Muscle of back (tissue), 11 donors: ENCODE data around the gene TMEM132D. TPM values are rescaled to one million over a fixed set of nuclear protein-coding genes. Genes with fewer than 3 reads are reported as not detected.

Source experiments
- DNase-seq, 3 donors: peaks; one replicate each; pipeline versions ENCODE4 v3.0.0 to v3.0.0-alpha.2; 2013
- polyA plus RNA-seq, 10 donors: library from polyadenylated mRNA; unstranded; fragments of 120-200 nt; gene quantifications; one replicate each; pipeline ENCODE4 v1.2.1, GENCODE V29; 2013; ENCODE audit not compliant: insufficient read length in 10 of 10

TMEM132D gene
- polyA plus RNA-seq, 10 donors, result 0.35 to 1.6 (median 0.91) TPM

DNA sequence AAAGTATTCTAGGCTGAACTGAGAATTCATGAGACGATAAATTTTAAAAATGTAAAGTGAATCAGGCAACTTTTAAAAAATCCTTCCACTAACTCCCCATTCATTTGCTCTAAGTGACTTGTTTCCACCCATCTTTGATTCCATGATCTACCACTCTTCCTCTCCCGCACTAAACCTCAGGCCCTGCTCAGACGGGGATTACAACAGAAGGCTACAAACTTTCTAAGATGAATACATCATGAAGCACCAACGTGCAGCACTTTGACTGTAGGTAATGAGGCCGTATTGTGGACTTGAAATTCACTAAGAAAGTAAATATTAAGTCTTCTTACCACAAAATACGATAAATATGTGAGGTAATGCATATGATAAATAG lies 30.0 kb downstream of the TMEM132D start:
- no peak for DNase-seq

DNA sequence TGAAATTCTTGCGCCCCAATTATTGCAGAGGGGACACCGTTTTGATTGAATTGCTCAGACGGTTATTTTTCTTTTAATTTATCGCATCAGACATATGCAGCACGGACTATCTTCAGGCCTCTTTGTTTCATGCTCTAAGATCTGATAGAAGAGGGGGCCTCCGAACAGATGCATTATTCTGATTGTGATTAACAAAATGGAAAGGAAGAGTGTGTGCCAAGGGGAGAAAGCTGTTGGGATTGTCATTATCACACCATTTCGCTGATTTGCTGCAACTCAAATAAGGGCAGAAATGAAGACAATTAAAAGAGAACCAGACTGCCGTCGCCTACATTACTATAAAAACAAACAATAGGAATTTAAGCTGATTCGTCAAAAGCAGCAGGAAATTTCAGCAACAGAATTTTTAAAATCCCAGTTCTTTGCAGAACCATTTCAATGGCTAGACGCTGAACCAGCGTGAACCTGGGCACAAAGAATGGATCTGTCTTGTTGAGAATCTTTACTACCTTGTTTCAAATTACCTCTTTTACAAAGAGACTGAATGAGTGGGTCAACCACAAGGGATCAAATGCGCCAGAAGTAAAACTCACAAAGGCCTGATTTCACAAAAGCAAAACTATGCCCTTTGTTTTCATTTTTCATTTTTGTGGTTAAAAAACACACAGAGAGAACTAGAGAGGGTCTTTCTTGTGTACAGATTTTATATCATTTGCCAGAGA lies 30.6 kb downstream of the TMEM132D start:
- DNase-seq, result no peak

DNA sequence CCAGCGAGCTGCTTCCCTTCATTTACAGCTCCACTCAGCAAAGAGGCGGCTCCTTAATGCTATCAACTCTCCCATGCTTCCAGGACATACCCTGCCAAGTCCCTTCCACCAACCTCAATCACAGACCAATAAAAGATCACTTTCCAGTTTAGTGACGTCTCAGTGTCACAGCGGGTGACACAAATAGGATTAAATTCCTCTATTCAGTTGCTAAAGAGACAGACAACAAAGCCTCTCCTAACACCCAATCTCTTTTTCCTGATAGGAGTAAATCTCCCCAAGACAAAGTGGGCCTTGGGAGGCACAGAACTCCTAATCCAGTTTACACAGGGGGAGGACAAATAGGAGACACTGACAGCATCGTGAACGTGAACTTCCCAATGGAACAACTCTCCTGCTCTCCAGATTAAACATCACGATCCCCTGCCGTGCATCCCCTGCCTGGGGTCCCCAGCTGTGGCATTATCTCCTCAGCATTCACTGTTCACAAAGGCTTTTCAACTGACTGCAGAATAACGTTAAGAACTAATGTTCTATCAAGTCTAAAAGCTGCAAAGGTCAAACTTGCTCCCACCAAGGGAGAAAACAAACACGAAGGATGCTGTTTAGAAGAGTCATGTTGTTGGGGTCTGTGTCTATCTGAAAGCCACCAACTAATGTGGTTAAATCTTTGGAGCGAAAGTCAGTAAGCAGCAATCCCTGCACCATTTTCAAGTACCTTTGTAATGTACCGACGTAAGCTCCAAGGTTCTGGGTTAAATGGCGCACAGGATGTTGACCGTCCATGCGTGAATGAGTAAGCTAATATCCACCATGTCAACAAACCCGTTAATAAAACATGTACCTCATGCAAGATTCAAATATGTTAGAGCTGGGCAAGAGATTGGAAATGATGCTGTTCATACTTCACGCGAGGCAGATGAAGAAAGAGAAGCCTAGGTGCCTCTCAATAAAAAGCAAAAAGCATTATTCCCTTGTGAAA lies 31.5 kb downstream of the TMEM132D start:
- no peak for DNase-seq

DNA sequence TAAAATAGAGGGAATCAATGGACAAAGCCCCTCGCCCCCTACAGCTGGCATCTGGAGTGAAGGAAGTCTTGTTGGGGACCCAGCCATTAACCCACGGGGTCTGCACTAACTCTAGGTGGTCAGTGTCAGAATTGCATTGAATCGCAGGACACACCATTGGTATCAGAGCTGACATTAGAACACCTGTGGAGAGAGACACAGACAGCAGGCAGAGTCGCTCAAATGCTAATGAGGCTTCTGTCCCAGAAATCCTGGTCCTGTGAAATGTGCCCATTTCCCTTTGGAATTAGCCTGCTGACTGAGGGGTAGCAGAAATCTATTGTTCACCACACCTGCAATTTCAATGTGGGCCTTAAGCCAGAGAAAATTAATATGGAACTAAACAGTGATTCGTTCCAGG lies 33.0 kb downstream of the TMEM132D start:
- no peak for DNase-seq

DNA sequence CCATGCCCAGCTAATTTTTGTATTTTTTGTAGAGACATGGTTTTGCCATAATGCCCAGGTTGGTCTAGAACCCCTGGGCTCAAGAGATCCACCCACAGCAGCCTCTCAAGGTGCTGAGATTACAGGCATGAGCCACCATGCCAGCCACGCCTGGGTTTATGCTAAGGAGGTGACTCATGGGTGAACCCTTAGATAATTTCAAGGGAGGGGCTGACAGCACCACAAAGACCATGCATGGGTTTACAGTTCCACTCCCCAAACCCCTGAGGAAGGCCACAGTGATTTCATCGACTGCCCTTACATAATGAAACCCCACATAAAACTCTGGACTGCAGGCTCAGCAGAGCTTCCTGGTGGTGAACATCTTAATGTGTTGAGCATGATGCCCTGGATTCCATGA lies 33.7 kb downstream of the TMEM132D start:
- DNase-seq, result no peak

DNA sequence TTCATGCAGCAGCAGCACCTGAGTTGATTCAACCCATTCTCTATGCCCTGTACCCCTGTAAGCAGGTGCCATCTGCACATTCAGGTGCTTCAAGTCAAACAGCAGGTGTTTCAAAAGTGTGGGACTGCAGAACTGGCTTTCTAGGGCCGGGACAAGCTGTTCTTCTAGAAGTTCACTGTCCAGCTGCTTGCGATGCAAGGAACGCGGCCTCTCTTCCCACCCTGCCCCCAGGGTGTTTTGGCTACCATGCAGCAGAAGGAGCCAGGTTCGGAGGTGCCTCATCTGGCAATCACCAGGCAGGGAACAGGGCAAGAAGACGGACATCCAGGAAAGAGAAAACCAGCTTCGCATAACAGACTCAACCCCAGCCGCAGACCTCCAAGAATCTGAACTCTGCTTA lies 35.2 kb downstream of the TMEM132D start:
- no peak for DNase-seq

DNA sequence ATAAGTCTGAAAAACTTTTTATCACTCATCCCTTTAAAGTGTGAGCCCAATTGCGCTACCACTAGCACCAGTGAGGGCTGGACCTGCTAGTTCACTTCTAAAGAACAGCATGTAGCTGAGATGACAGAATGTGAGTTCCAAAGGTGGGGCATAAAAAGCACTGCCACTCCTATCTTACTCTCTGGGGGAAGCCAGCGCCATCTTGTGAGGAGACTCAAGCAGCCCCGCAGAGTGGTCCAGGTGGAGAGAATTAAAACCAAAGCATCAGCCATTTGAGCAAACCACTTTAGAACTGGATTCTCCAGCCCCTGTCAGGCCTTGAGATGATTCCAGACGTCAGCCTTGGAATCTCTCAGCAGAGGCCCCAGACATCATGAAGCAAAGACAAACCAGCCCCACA lies 39.9 kb downstream of the TMEM132D start:
- DNase-seq, result no peak

DNA sequence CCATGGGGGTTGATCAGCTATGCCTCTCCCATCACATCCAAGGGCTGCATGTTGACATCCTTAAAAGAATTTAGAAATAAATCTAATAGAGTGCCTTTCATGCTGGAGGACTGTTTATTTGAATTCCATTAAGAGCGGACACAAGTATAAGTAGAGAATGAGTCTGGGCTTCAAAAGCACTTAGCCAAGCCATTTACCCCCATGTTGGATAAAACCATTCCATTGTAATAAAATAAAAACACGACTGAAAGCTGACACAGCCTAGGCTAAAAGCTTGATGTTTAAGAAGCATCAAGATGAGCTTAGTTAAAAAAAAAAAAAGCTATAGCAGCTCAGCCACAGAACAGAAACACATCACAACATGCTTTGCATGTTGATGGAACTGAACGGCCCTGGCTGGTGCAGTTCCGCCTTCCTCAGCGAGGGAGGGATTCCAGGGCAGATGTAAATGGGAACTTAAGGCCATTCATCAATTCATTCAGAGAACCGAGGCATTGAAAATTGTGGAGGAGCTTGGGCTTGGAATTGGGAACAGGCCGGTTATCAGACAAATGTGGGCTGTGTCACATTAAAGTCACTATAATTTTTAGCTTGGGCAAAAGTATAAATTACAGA lies 41.2 kb downstream of the TMEM132D start:
- DNase-seq, result no peak

DNA sequence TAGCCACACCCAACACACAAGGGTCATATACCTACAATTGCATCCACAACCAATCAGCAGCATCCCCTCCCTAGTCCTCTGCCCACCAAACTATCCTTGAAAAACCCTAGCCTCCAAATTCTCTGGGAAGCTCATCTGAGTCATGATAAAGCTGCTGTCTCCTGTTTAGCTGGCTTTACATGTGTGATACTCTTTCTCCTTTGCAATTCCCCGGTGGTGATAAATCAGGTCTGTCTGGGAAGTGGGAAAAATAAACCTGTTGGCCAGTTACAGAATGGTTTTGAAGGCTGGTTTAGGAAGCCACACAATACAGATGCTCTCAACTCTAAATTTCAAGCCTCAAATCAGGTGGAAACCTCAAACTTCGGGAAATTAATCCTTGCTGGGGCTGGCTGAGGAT lies 41.9 kb downstream of the TMEM132D start:
- DNase-seq, result no peak

DNA sequence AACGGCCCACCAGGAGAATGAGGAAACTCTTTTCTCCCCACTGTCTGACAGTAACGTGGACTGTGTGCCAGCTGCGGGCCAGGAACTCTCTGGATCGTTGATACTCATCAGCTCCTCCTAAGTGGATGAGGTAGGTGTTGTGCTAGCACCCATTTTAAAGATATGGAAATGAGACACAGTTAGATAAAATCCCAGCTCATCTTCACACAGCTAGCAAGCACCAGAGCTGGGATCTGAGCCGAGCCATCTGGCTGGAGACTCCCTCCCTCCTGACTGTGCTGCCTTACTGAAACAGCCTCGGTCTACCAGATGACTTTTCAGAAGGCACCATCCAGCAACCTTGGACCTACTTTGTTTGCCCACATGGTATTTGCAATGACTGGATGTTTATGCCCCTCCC lies 49.2 kb downstream of the TMEM132D start:
- peak in 2 of 3 donors; percentile 22 to 56 for DNase-seq

DNA sequence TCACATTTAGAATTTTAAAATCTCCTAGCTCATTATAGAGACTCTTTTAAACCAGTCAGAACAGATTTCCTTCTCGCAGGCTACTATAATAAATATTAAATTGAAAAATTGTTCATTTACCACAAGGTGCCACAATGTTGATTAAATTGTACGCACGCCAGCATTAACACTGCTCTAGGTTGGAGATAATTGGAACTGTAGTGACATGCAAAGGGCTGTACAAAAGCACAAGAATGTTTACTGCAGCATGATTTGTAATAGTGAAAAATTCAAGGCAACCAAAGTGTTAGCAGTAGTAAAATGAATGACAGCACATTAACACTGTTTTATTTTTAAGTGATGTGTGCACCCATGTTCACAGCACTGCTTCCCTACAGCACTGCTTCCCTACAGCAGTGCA lies 52.5 kb downstream of the TMEM132D start:
- DNase-seq, result no peak

DNA sequence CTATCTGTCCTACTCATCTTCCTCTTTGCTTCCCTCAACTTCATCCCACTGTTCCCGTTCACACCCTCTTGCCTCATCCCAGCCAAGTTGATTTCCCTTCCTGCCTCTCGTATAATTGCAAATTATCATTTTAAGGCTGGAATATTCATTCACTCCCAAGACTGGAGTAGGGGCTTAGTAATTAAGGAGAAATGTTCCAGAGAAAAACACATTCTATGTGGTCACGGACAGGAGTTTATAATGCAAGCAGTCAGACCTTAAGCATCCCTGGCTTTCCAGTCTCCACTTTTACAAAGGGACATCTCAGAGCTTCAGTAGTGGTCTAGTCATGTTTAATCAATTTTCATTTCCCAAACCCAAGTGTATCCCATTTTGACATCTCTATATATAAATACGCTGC lies 54.9 kb downstream of the TMEM132D start:
- no peak for DNase-seq

DNA sequence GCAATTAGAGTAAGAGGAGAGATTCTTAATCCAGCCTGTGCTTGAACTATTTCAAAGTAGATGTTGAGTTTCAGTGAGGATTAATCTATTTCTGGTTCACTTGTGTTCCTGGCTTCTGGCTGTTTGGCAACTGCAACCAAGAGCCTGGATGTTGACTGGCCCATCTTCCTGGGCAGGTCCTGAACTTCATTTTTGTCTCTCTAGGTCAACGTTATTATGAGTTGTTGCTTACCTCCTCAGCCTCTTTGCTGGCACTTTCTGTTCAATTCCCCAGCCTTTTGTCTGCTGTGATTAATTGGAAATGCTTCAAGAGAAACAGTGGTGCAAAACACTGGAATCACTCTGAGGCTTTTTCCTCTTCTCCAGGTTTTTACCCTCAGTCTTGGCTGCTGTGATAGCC lies 56.8 kb downstream of the TMEM132D start:
- no peak for DNase-seq

DNA sequence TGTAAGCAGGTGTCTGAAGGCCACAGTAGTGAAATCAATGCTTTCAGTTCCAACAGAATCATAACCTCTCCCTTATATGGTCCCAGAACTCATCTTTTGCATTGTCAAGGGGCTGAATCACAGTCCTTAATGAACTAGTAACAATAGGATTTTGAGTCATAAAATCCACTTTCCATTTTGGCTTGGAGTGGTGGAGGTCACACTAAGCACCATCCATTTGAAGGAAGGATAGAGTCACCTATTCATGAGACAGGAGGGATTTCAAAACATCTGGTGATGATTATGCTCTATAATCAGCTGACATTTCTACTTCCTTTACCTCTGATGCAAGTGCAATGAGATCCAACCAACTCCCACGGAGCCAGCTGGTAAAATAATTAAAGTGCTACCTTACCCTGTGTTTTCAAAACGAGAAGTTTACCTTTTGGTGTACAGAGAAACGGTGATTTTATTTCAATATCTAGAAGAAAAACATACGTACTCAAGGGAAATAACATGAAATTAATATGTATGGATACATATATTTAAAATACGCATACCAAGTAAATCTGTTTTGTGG lies 59.1 kb downstream of the TMEM132D start:
- peak; percentile 7 to 34 (median 18) for DNase-seq

DNA sequence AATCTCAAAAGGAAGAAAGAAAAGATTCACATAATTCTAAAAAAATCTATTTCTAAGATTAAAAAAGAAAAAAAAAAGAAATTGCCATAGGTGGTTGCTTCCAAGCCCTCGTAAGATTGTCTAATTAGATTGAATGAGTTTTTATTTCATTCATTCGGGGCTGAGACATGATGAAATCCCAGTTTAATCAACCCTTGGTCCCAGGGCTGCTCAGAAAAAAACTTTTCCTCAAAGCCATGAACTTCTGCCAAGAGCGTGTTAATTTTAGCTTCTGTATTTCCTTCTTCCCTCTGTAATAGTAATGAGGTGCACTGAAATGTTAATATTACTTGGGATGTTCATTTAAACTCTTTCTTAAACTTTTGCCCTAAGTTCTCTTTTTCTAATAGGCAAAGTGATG lies 62.6 kb downstream of the TMEM132D start:
- DNase-seq, result no peak

DNA sequence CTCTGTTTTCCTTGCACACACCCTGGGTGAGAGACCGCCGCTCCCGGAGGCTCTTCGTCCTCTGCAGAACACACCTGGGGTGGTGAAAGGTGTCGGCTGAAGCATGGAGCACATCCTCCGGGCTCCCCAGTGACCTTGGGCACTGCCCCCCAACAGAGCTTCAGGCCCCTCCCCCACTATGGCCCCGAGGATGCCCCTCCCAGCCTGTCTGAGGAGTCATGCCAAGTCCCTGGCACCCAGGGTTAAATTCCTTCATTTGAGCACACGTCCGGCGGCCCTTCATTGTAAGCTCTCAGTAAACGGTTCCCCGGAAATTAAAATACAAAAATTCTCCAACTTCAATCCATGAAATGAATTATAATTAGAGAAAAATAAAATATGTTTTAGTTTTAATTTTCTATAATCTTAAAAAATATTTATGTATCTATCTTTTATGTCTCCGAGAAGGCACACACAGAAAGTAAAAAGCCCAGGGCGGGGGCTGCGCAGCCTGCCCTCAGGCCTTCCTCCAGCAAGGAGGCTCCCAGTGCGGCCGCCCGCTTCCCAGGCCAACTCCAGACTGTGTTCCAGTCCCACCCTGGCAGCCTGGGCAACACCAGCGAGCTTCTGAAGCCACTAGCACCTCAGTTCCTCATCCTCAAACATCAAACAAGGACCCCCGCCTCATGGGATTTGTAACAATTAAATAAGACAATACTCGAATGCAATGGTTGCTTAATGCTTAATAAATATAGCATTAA lies 63.5 kb downstream of the TMEM132D start:
- no peak for DNase-seq

DNA sequence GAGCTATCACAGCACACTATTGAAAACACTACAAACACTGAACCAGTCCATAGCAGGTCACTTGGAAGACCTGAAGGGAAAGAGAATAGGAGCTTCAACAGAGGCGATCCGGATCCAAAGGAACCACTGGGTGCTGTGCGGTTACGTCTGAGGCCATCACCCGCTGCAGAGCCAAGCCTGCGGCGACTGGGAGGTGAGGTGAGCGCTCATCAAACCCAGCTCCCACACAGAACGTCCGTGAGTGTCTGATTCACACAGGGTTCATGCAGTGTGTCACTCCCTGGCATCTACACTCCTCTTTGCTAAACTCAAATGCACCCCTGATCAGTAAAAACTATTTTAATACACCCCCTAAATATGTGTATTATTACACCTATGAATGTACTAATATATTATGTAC lies 64.1 kb downstream of the TMEM132D start:
- DNase-seq, result no peak

DNA sequence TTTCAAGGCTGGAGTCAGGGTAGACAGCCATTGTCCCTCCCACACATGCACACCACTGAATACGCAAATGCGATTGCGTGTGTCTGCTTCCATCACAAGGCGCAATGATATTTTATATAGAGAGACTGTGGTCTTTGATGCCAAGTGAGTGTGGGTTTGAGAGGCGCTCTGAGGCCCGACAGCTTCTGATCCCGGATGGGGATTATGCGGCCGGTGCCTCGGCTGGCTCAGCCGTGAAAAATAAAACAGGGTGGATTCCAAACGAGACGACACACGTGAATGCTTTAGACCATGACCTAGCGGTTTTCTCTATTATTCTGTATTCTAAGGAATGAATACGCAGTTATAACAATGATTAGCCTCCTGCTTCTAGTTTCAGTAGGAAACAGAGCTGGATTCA lies 72.5 kb downstream of the TMEM132D start:
- no peak for DNase-seq

DNA sequence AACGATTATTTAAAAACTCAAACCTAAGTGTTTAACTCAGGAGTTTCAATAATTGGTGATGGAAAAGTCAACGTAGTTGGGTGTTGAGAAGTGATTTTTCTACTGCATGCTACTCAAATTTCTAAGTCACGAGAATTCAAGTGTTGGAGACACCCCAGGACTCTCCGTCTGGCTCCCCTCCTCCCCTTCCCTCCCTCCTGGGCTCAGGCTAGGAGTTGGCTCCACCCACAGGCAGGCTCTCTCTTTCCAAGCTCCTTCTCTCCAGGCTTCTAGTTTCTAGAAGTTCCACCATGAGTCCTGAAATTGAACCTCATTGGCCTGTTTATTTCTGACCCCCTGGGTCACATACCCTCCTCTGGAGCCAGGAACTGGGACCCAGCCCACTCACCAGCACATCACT lies 73.0 kb downstream of the TMEM132D start:
- no peak for DNase-seq

DNA sequence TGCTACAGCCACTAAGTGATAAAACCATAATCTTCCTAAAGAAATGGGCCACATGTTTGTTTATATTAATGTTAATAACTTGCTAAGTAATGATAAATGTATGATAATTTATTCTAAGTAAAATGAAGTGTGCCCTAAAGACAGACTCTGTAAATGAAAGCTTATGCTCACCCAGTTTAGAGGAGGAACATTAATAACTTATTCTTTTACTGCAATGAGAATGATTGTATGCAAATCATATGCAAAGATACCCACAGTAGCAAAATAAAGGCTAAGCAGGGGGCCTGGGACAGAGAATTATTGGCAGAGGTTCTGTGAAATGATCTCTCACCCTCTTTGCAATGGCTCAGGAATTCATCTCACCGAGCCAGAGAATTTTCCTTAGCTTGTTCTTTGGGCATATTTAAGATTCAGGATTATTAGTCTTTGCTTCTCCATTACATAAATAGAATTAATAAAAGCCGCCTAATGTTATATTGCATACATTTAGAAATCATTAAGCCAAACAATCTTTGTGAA lies 75.9 kb downstream of the TMEM132D start:
- no peak for DNase-seq

DNA sequence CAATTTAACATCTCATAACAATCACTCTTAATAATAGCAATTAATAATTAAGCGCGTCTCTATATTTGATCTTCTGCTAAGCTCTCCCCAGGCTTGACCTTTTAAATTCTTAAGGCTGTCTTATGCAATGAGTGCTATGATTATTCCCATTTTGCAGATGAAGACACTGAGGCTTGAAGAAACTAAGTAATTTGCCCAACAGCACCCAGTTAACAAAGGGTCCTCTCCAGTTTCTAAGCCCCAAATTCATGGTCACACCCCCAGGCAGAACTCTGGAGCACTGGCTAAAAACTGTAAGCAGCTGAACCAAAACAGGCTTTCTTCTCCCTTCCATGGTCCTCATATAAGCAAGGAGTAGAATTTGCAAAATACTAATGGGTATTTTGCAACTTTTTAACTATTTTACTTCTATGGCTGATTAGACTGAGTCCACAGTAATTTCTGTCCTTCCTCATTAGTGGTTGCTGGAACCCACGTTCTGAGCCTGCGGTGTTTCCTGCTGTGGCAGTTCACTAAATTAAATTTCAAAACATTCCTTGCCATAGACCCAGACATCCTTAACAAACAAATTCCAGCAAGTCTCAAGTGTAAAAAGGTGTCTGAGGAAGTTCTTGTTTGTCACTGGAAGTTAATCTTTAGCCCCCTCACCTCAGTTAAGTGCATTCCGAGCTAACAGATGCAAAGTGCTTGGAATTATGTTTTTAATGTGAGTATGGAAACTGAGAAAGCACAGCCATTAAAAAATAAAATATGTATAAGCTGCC lies 76.5 kb downstream of the TMEM132D start:
- no peak for DNase-seq
